Measurements from ENCODE around the gene CREB3L1.

Gene CREB3L1

GRCh38 chr11:46271875-46272815, 5.3 kb upstream of the CREB3L1 start:
- DNase-seq (ENCODE audit: low read depth), result no peak
- no peak overlapping the region for H3K4me3 ChIP-seq (ENCODE audit: low read depth, low read length)

- no peak for DNase-seq (ENCODE audit: low read depth)
- H3K4me3 ChIP-seq (ENCODE audit: low read depth, low read length), result no peak overlapping the region
Observed at GRCh38 chr11:46272816-46273427, 4.5 kb upstream of the CREB3L1 start.

GRCh38 chr11:46273511-46274205, 3.8 kb upstream of the CREB3L1 start:
- H3K4me3 ChIP-seq (ENCODE audit: low read depth, low read length), result no peak overlapping the region
- DNase-seq (ENCODE audit: low read depth), result no peak

- no peak for DNase-seq (ENCODE audit: low read depth)
- H3K4me3 ChIP-seq (ENCODE audit: low read depth, low read length), result no peak overlapping the region
Observed at GRCh38 chr11:46275964-46276641, 1.4 kb upstream of the CREB3L1 start.

GRCh38 chr11:46277313-46277621, 195 bp upstream of the CREB3L1 start:
- H3K4me3 ChIP-seq (ENCODE audit: low read depth, low read length), result peak overlapping the region; percentile 97
- no peak for DNase-seq (ENCODE audit: low read depth)

GRCh38 chr11:46278387-46279125, 1.1 kb downstream of the CREB3L1 start:
- no peak for DNase-seq (ENCODE audit: low read depth)
- peak overlapping the region; percentile 97 for H3K4me3 ChIP-seq (ENCODE audit: low read depth, low read length)

GRCh38 chr11:46279126-46280099, 2.0 kb downstream of the CREB3L1 start:
- H3K4me3 ChIP-seq (ENCODE audit: low read depth, low read length), result peak overlapping the region; percentile 97
- DNase-seq (ENCODE audit: low read depth), result no peak

- DNase-seq (ENCODE audit: low read depth), result no peak
- peak overlapping the region; percentile 97 for H3K4me3 ChIP-seq (ENCODE audit: low read depth, low read length)
Observed at GRCh38 chr11:46280706-46281105, 3.2 kb downstream of the CREB3L1 start.

GRCh38 chr11:46281371-46281831, 3.9 kb downstream of the CREB3L1 start:
- H3K4me3 ChIP-seq (ENCODE audit: low read depth, low read length), result peak overlapping the region; percentile 97
- no peak for DNase-seq (ENCODE audit: low read depth)

- peak overlapping the region; percentile 5 for H3K4me3 ChIP-seq (ENCODE audit: low read depth, low read length)
- DNase-seq (ENCODE audit: low read depth), result no peak
Observed at GRCh38 chr11:46285173-46285572, 7.7 kb downstream of the CREB3L1 start.

GRCh38 chr11:46285594-46286033, 8.2 kb downstream of the CREB3L1 start:
- peak overlapping the region; percentile 5 for H3K4me3 ChIP-seq (ENCODE audit: low read depth, low read length)
- DNase-seq (ENCODE audit: low read depth), result no peak

GRCh38 chr11:46286789-46287188, 9.3 kb downstream of the CREB3L1 start:
- no peak overlapping the region for H3K4me3 ChIP-seq (ENCODE audit: low read depth, low read length)
- no peak for DNase-seq (ENCODE audit: low read depth)

GRCh38 chr11:46288451-46288850, 11.0 kb downstream of the CREB3L1 start:
- H3K4me3 ChIP-seq (ENCODE audit: low read depth, low read length), result no peak overlapping the region
- DNase-seq (ENCODE audit: low read depth), result no peak

- H3K4me3 ChIP-seq (ENCODE audit: low read depth, low read length), result no peak overlapping the region
- no peak for DNase-seq (ENCODE audit: low read depth)
Observed at GRCh38 chr11:46290011-46290410, 12.5 kb downstream of the CREB3L1 start.

- peak; percentile 98 for DNase-seq (ENCODE audit: low read depth)
- no peak overlapping the region for H3K4me3 ChIP-seq (ENCODE audit: low read depth, low read length)
Observed at GRCh38 chr11:46290598-46291309, 13.3 kb downstream of the CREB3L1 start.

GRCh38 chr11:46291441-46292150, 14.1 kb downstream of the CREB3L1 start:
- no peak for DNase-seq (ENCODE audit: low read depth)
- H3K4me3 ChIP-seq (ENCODE audit: low read depth, low read length), result peak overlapping the region; percentile 15

GRCh38 chr11:46293066-46293465, 15.6 kb downstream of the CREB3L1 start:
- no peak for DNase-seq (ENCODE audit: low read depth)
- H3K4me3 ChIP-seq (ENCODE audit: low read depth, low read length), result no peak overlapping the region
